HepG2 (cell line): ENCODE data around the gene CD8A. TPM values are rescaled to one million over a fixed set of nuclear protein-coding genes. Genes with fewer than 3 reads are reported as not detected.

Source experiments
- CBFB ChIP-seq: sonication (generic); formaldehyde crosslinking; IDR thresholded peaks from 2 replicates; pipeline ENCODE4 v1.4.0; 2020; ENCODE audit warnings: missing genetic modification reagents
- CHCHD3 ChIP-seq: sonication (generic); formaldehyde crosslinking; IDR thresholded peaks from 2 replicates; pipeline ENCODE4 v1.8.0; 2022; ENCODE audit warnings: mild to moderate bottlenecking, missing genetic modification reagents, moderate library complexity
- HINFP ChIP-seq: sonication (generic); formaldehyde crosslinking; IDR thresholded peaks from 2 replicates; pipeline ENCODE4 v1.4.0; 2020; ENCODE audit warnings: low read depth, mild to moderate bottlenecking, missing genetic modification reagents
- HOXA9 ChIP-seq: sonication (generic); formaldehyde crosslinking; IDR thresholded peaks from 2 replicates; pipeline ENCODE4 v1.8.1; 2022; ENCODE audit warnings: missing genetic modification reagents, mild to moderate bottlenecking, moderate library complexity, borderline replicate concordance
- MTF2 ChIP-seq: sonication (generic); formaldehyde crosslinking; IDR thresholded peaks from 2 replicates; pipeline ENCODE4 v1.5.0; 2020; ENCODE audit warnings: missing genetic modification reagents, borderline replicate concordance
- NFATC3 ChIP-seq: sonication (generic); formaldehyde crosslinking; IDR thresholded peaks from 2 replicates; pipeline ENCODE4 v1.5.1; 2020; ENCODE audit warnings: mild to moderate bottlenecking, missing genetic modification reagents
- NFKB2 ChIP-seq: sonication (generic); formaldehyde crosslinking; IDR thresholded peaks from 2 replicates; pipeline ENCODE4 v1.4.0; 2020; ENCODE audit warnings: missing genetic modification reagents, borderline replicate concordance
- RNF2 ChIP-seq: fragments of 450-650 bp; conservative IDR thresholded peaks from 2 replicates; pipeline ENCODE4 v1.6.1; 2016; ENCODE audit warnings: low read depth
- SMAD1 ChIP-seq: sonication (generic); formaldehyde crosslinking; IDR thresholded peaks from 2 replicates; pipeline ENCODE4 v1.4.0; 2020; ENCODE audit warnings: missing genetic modification reagents, low read depth, mild to moderate bottlenecking, borderline replicate concordance
- SOX6 ChIP-seq, 2 experiments: fragments of 450-650 bp in 1 of 2; sonication (generic) in 1 of 2; formaldehyde crosslinking in 1 of 2; IDR thresholded peaks; 2 replicates each; pipeline versions ENCODE4 v1.4.0 to v1.6.1; 2017 to 2020; ENCODE audit warnings: antibody characterized with exemption in 1 of 2, mild to moderate bottlenecking in 1 of 2, missing genetic modification reagents in 1 of 2
- SP5 ChIP-seq: IDR thresholded peaks from 2 replicates; pipeline ENCODE4 v1.6.1; 2016; ENCODE audit warnings: low read depth, borderline replicate concordance
- SRF ChIP-seq: IDR thresholded peaks from 2 replicates; pipeline ENCODE4 v1.6.1; 2011; ENCODE audit warnings: mild to moderate bottlenecking, low read depth, low read length, moderate library complexity
- TFAP4 ChIP-seq: sonication (generic); IDR thresholded peaks from 2 replicates; pipeline ENCODE4 v1.6.1; 2016; ENCODE audit warnings: low read depth, borderline replicate concordance
- ZNF12 ChIP-seq: sonication (generic); formaldehyde crosslinking; IDR thresholded peaks from 2 replicates; pipeline ENCODE4 v1.5.0; 2020; ENCODE audit warnings: missing genetic modification reagents
- ZNF180 ChIP-seq: sonication (generic); formaldehyde crosslinking; IDR thresholded peaks from 2 replicates; pipeline ENCODE4 v1.4.0; 2020; ENCODE audit warnings: low read depth, missing genetic modification reagents, borderline replicate concordance
- ZNF251 ChIP-seq: sonication (generic); formaldehyde crosslinking; IDR thresholded peaks from 2 replicates; pipeline ENCODE4 v1.9.0; 2021; ENCODE audit warnings: mild to moderate bottlenecking, missing genetic modification reagents
- ZNF547 ChIP-seq: sonication (generic); formaldehyde crosslinking; IDR thresholded peaks from 2 replicates; pipeline ENCODE4 v1.5.1; 2020; ENCODE audit warnings: mild to moderate bottlenecking, missing genetic modification reagents
- ZNF558 ChIP-seq: sonication (generic); formaldehyde crosslinking; IDR thresholded peaks from 2 replicates; pipeline ENCODE4 v1.9.0; 2022; ENCODE audit warnings: mild to moderate bottlenecking, missing genetic modification reagents, borderline replicate concordance
- ZNF737 ChIP-seq: sonication (generic); formaldehyde crosslinking; IDR thresholded peaks from 2 replicates; pipeline ENCODE4 v1.5.0; 2020; ENCODE audit warnings: missing genetic modification reagents, mild to moderate bottlenecking, borderline replicate concordance
- ZNF784 ChIP-seq: sonication (generic); formaldehyde crosslinking; IDR thresholded peaks from 2 replicates; pipeline ENCODE4 v1.5.1; 2020; ENCODE audit warnings: missing genetic modification reagents, mild to moderate bottlenecking, borderline replicate concordance
- ZSCAN9 ChIP-seq: IDR thresholded peaks from 2 replicates; pipeline ENCODE4 v1.6.1; 2016; ENCODE audit warnings: borderline replicate concordance
- polyA plus RNA-seq, 8 experiments: library from polyadenylated mRNA; depleted of rRNA in 3 of 8; stranded (reverse) in 7 of 8; unstranded in 1 of 8; fragments of >200 nt; fragmentation: Illumina TruSeq in 4 of 8; extraction: Trizol in 4 of 8; gene quantifications; 2 replicates each; pipeline versions ENCODE4 v1.2.1 to v1.2.3, GENCODE V29; 2011 to 2016; ENCODE audit warnings: low read depth in 4 of 8, missing spikeins in 1 of 8, mixed read lengths in 1 of 8; ENCODE audit not compliant: insufficient read depth in 1 of 8
- total RNA-seq, 5 experiments: library from RNA; depleted of rRNA; stranded (reverse); fragments of >200 nt; fragmentation: Illumina TruSeq; extraction: Trizol; gene quantifications; 2 replicates each; pipeline ENCODE4 v1.2.3, GENCODE V29; 2016; ENCODE audit warnings: low read depth in 1 of 5

Gene CD8A
- total and polyA plus RNA-seq, 2 of the 13 experiments (the other 11 are each of a cell fraction or from before 2014, with no cell fraction given) = 0.09 TPM; not detected in 1

GRCh38 chr2:86808315-86809161 lies 17.8 kb upstream of the CD8A start (continued):
- peak; percentile 29; the same call in 1 of the 2 replicates for TF ChIP-seq HINFP (CRISPR knock-in tag)
- TF ChIP-seq CBFB = 0 out of 2 replicates have a peak, but pooled peaks have one; percentile 13
- peak; percentile 61; the same call in 1 of the 2 replicates for TF ChIP-seq ZNF12 (CRISPR knock-in tag)
- no peak for TF ChIP-seq SMAD1
- TF ChIP-seq SOX6 (IDR thresholded peaks at IDR 0.05) = no peak
- TF ChIP-seq SOX6 (CRISPR knock-in tag; IDR thresholded peaks at IDR 0.05) = peak; percentile 53; the same call in 1 of the 2 replicates
- no peak for TF ChIP-seq ZNF737 (CRISPR knock-in tag)
- TF ChIP-seq ZNF251 (CRISPR knock-in tag) = no peak
- TF ChIP-seq NFATC3 (CRISPR knock-in tag) = peak; percentile 69
- no peak for TF ChIP-seq TFAP4
- no peak for TF ChIP-seq ZSCAN9 (CRISPR knock-in tag)
- no peak for TF ChIP-seq MTF2 (CRISPR knock-in tag)
- TF ChIP-seq ZNF784 (CRISPR knock-in tag) = peak; percentile 74; the same call in 1 of the 2 replicates
- TF ChIP-seq ZNF547 (CRISPR knock-in tag) = peak; percentile 84
- no peak for TF ChIP-seq SRF
- 0 out of 2 replicates have a peak, but pooled peaks have one; percentile 52 for TF ChIP-seq CHCHD3 (CRISPR knock-in tag)
- 0 out of 2 replicates have a peak, but pooled peaks have one; percentile 55 for TF ChIP-seq HOXA9 (CRISPR knock-in tag)
- peak; percentile 65; the same call in 1 of the 2 replicates for TF ChIP-seq RNF2
- TF ChIP-seq ZNF180 (CRISPR knock-in tag) = no peak
- TF ChIP-seq SP5 (CRISPR knock-in tag) = 0 out of 2 replicates have a peak, but pooled peaks have one; percentile 23
- TF ChIP-seq ZNF558 = no peak
- TF ChIP-seq NFKB2 (CRISPR knock-in tag) = peak; percentile 89
